Right atrium auricular region (tissue), 2 donors: Measurements from ENCODE around the gene SNX27. TPM values are rescaled to one million over a fixed set of nuclear protein-coding genes. Genes with fewer than 3 reads are reported as not detected.

Experiments
- DNase-seq: peaks from one replicate; pipeline ENCODE4 v3.0.0-alpha.2; 2019; ENCODE audit warnings: low spot score
- H3K27ac ChIP-seq, 2 donors: fragments of 200-600 bp; sonication (generic); 1 replicate in 1 of 2; 2 replicates in 1 of 2; pipeline ENCODE4 v1.5.1; 2016 to 2019
- H3K27me3 ChIP-seq, 2 donors: fragments of 200-600 bp; sonication (generic); one replicate each; pipeline versions ENCODE4 v1.5.1 to v1.6.0; 2017 to 2019
- H3K36me3 ChIP-seq: fragments of 200-600 bp; sonication (generic); one replicate; pipeline ENCODE4 v1.5.1; 2016
- H3K4me1 ChIP-seq, 2 donors: fragments of 200-600 bp; sonication (generic); one replicate each; pipeline versions ENCODE4 v1.5.1 to v1.6.0; 2017 to 2019
- H3K4me3 ChIP-seq, 2 donors: fragments of 200-600 bp; sonication (generic); 1 replicate in 1 of 2; 2 replicates in 1 of 2; pipeline ENCODE4 v1.5.1; 2017 to 2019; ENCODE audit warnings: mild to moderate bottlenecking in 1 of 2, moderate library complexity in 1 of 2
- H3K9me3 ChIP-seq, 2 donors: fragments of 200-600 bp; sonication (generic); one replicate each; pipeline ENCODE4 v1.5.1; 2019
- CTCF ChIP-seq, 2 donors: fragments of 200-600 bp; sonication (generic); IDR thresholded peaks; one replicate each; pipeline ENCODE4 v1.5.1; 2019; ENCODE audit warnings: antibody characterized with exemption in 2 of 2
- total RNA-seq, 2 donors: library from RNA; depleted of rRNA; stranded (reverse); fragments of >200 nt; gene quantifications; one replicate each; pipeline ENCODE4 v1.1.0, GENCODE V29; 2016

The SNX27 gene
- total RNA-seq, 2 donors from 2014 or later, result 25.2 to 25.8 TPM

DNA sequence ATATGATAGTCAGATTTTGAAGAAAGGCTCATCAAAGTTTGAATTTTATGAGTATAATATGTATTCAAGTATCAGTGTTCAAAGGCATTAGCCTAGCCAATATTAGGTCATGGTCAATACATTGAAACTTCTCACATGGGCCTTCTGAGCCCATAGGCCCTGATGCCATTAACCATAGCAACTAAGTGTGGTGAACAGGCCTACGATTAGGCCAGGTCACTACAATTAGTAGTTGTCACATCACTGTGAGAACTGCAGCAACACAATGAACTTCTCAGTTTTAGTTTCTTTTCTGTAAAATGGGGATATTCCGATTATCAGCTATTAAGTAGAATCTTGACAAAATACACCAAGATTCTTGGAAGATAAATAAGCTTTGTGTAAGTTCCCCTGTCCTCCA, 74.7 kb downstream of the SNX27 start:
- peaks cover 0 to 4% of the 10 kb centered on the region in 2 donors for H3K4me1 ChIP-seq
- H3K27me3 ChIP-seq, result no peaks in the 10 kb centered on the region
- no peaks in the 10 kb centered on the region for H3K9me3 ChIP-seq
- no peak for TF ChIP-seq CTCF (IDR thresholded peaks at IDR 0.05)
- no peak for DNase-seq
- peak overlapping the region in 1 of 2 donors; percentile 41 for H3K27ac ChIP-seq
- H3K36me3 ChIP-seq, result peaks cover 5% of the 10 kb centered on the region
- H3K4me3 ChIP-seq, result no peak overlapping the region

DNA sequence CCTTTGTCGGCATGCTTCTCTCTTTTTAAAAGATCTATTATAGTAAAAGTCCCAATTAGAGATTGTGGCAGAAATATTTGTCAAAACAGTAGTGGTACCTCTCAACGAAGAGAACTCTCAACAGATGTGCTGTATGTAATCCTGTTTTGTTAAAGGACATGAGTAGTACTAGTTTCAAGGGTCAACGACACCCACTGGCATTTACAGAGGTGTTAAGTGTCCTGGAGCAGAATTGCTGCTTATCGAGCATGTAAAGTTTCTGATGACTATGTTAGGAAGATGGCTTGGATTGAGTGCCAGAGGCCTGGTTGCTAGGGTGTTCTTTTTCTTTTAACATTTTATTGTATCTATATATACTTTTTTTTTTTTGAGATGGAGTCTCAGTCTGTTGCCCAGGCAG, 77.6 kb downstream of the SNX27 start:
- no peaks in the 10 kb centered on the region for H3K9me3 ChIP-seq
- no peaks in the 10 kb centered on the region for H3K27me3 ChIP-seq
- peaks cover 0 to 4% of the 10 kb centered on the region in 2 donors for H3K4me1 ChIP-seq
- TF ChIP-seq CTCF (IDR thresholded peaks at IDR 0.05), result no peak
- no peak for DNase-seq
- peak overlapping the region in 1 of 2 donors; percentile 64 for H3K27ac ChIP-seq
- peaks cover 25% of the 10 kb centered on the region for H3K36me3 ChIP-seq
- H3K4me3 ChIP-seq, result no peak overlapping the region

- TF ChIP-seq CTCF (IDR thresholded peaks at IDR 0.05), result no peak
- H3K4me3 ChIP-seq, result no peak overlapping the region
- peaks cover 40% of the 10 kb centered on the region for H3K36me3 ChIP-seq
These were observed 80.4 kb downstream of the SNX27 start for GRCh38 chr1:151692226-151692625.

DNA sequence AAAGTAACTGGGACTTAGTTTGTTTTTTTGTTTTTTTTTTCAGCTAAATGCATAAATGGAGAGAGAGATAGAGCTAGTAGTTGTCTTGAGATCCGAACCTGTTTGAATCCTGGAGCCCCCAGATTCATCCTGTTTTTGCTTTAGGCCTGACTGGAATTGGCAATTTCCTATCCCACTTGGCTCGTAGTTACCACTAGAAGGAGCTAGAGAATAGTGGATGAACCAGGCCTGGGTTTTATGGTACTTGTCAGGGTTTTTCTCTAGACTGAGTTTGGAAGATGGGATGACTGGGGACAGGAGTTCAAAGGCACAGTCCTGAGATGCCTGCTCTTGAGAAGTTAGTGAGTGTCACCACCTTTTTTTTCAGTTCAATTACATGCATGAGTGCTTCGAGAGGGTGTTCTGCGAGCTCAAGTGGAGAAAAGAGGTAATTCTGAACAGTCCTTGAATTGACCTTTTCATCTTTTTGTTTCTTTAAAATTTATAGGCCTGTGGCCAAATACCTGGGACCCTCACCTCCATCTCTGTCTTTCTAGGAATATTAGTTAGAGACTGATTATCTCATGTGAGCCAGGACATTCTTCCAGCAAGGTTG, 81.3 kb downstream of the SNX27 start:
- Histone ChIP-seq H3K27ac (no peak overlapping the region), H3K4me1 (peaks cover 0 to 4% of the 10 kb centered on the region in 2 donors), H3K27me3 (no peaks in the 10 kb centered on the region), H3K4me3 (no peak overlapping the region), H3K36me3 (peaks cover 42% of the 10 kb centered on the region), H3K9me3 (no peaks in the 10 kb centered on the region)
- no peak for DNase-seq
- peak in 1 of 2 donors; percentile 60 for TF ChIP-seq CTCF (IDR thresholded peaks at IDR 0.05)

More at GRCh38 chr1:151692226-151692625, 80.4 kb downstream of the SNX27 start:
- H3K4me1 ChIP-seq, result peaks cover 0 to 4% of the 10 kb centered on the region in 2 donors
- DNase-seq, result no peak
- no peaks in the 10 kb centered on the region for H3K9me3 ChIP-seq
- H3K27ac ChIP-seq, result no peak overlapping the region
- H3K27me3 ChIP-seq, result no peaks in the 10 kb centered on the region

DNA sequence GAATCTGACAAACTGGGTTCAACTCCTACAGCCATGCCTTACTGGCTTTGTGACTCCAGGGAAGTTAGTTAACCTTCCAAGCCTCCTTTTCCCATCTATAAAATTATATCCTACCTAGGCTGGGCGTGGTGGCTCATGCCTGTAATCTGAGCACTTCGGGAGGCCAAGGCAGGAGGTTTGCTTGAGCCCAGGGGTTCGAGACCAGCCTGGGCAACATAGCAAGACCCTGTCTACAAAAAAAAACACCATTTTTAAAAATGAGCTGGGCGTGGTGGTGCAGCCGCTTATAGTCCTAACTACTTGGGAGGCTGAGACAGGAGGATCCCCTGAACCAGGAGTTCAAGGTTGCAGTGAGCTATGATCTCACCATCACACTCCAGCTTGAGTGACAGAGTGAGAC, 89.7 kb downstream of the SNX27 start:
- Histone ChIP-seq H3K36me3 (peaks cover 48% of the 10 kb centered on the region), H3K4me3 (no peak overlapping the region), H3K27me3 (no peaks in the 10 kb centered on the region), H3K9me3 (no peaks in the 10 kb centered on the region), H3K4me1 (no peaks in the 10 kb centered on the region), H3K27ac (no peak overlapping the region)
- no peak for DNase-seq
- TF ChIP-seq CTCF (IDR thresholded peaks at IDR 0.05), result no peak

- H3K4me1 ChIP-seq, result no peaks in the 10 kb centered on the region
- TF ChIP-seq CTCF (IDR thresholded peaks at IDR 0.05), result no peak
- peaks cover 40% of the 10 kb centered on the region for H3K36me3 ChIP-seq
- no peak overlapping the region for H3K4me3 ChIP-seq
- no peaks in the 10 kb centered on the region for H3K9me3 ChIP-seq
- no peak overlapping the region for H3K27ac ChIP-seq
- no peak for DNase-seq
- no peaks in the 10 kb centered on the region for H3K27me3 ChIP-seq
These were observed 91.1 kb downstream of the SNX27 start for GRCh38 chr1:151702936-151703335.
